GM12872 (cell line): Measurements from ENCODE around the gene PLXND1.

ENCODE experiments used
- TF ChIP-seq, protein P1 (sequence below): IDR thresholded peaks from 3 replicates; pipeline ENCODE4 v1.5.1; 2011; ENCODE audit warnings: low read depth, mild to moderate bottlenecking, low read length, moderate library complexity; ENCODE audit not compliant: insufficient read depth

The PLXND1 gene

DNA sequence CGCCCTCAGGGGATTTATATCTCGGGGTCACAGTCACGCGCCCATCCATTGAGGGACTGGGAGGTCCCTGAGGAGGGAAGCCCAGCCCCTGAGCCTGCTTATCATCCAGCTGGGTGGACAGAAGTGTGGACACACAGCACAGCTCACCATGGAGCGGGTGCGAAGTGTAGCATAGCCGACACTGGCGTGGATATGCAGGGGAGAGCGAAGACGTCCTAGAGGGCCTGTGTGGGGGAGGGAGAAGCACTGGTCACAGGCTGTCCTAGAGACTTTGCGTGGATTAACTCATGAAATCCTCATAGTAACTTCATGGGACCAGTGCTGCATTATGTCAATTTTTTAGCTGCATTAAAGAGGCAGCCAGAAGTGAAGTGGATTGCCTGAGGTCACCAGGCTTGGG lies 26.1 kb upstream of the PLXND1 start:
- TF ChIP-seq, protein P1, sequence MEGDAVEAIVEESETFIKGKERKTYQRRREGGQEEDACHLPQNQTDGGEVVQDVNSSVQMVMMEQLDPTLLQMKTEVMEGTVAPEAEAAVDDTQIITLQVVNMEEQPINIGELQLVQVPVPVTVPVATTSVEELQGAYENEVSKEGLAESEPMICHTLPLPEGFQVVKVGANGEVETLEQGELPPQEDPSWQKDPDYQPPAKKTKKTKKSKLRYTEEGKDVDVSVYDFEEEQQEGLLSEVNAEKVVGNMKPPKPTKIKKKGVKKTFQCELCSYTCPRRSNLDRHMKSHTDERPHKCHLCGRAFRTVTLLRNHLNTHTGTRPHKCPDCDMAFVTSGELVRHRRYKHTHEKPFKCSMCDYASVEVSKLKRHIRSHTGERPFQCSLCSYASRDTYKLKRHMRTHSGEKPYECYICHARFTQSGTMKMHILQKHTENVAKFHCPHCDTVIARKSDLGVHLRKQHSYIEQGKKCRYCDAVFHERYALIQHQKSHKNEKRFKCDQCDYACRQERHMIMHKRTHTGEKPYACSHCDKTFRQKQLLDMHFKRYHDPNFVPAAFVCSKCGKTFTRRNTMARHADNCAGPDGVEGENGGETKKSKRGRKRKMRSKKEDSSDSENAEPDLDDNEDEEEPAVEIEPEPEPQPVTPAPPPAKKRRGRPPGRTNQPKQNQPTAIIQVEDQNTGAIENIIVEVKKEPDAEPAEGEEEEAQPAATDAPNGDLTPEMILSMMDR, result no peak

DNA sequence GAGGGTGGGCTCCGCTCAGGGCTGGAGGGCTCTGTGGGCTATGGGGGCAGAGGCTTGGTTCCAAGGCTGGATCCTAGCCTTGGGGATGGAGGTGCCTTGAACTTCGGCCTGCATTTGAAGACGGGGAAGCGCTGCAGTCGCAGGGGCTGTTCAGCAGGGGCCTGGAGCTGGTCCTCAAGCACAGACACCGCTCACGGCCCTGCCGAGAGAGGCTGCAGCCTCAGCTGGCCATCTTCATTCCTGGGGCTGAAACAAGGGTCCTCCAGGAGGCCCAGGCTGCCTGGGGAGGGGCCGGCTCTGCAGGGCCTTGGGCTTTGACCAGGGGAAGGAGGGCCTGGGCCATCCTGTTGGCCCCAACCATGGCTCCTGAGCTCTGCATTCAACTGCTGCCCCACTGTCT lies 25.6 kb upstream of the PLXND1 start:
- TF ChIP-seq, protein P1, result no peak

DNA sequence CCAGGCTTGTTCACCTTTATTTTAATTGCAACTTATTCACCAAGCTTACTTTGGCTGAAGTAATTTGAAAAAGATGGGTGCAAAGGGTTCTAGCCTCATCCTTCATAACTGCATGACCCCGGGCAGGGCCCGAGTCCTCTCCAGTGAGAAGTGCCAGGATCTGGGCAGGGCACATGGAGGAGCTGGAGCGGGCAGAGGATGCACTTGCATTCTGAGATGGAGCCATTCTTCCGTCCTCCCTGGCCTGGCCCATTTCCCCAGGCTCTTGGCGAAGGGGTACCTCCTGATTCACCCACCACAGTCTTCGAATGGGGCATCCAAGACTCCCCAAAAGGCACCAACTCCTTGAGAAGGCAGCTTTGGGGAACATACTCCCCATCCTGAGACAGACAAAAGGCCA lies 22.5 kb upstream of the PLXND1 start:
- TF ChIP-seq, protein P1, result no peak

DNA sequence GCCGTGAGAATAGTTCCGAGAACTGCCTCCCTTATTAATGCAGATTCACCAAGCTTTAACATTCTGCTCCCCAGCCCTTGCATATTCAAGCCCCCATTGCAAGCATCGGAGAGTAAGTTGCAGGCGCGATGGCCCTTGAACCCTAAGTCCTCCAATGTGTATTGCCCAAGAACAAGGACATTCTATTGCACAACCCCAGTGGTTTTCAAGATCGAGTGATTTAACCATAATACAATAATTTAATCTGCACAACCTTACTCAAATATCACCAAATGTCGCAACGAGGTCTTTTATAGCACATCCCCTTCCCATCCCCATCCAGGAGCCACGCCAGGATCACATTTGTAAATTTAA lies 21.7 kb upstream of the PLXND1 start:
- TF ChIP-seq, protein P1, result no peak

DNA sequence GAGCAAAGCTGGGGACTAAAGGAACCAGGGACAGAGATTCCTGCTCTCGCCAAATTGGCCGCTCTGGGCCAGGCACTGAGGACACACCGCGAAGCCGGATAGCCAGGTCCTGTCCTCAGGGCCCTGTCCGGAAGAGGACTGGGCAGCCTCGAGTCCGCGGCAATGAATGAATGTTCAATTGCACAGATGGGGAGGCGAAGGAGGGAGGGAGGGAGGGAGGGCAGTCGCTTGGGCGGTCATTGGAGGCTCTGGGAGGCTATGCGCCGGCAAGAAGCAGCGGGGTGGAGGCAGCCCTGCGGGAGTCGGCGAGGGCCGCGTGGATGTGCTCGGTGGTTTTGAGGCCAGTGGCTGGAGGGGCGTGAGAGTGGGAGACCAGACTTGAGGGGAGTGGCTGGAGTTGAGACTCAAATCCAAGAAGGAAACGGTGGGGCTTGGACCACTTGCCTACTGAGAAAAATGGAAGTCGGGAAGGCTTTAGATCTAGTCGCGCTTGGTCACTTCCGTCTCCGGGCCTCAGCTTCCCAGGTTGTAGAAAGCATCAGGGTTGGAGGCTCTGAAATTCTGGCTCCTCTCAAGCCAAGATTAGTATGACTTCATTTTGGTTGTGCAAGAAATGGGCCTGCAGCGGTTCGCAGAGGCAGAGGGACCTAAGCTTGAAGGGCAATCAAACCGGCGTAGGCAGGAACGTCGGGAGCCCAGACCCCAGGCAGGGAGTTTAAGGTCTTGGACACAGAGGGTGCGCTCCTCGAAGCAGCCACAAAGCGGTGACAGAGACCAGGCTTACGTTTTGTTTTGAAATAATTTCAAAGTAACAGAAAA lies 21.1 kb upstream of the PLXND1 start:
- TF ChIP-seq, protein P1, result peak; percentile 96

DNA sequence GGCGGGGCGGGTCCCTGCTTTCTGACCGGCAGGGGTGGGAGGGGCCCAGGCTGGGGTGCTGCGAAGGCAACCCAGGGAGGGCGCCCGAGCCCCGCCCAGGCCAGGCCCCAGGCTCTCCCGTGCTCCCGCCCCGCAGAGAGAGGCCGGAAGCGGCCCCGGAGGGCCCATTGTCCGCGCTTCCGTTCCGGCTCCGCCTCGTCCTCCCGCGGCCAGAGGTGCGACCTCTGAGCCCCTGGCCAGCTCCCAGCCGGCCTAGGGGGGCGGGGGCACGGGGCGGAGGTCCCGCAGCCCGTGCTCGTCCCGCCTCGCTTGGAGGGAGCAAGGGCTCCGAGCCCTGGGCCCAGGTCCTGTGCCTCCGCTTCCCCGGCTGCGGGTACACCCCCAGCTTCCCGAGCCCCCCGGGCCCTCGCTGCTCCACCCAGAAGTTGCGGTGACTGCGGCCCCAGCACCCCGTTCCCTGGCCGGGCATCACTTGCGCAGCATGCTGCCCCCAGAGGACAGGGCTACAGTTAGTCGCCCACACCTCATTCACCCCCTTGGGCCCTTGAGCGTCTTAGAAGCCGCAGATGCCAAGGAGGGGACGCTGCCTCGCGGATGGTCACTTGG lies 20.4 kb upstream of the PLXND1 start:
- TF ChIP-seq, protein P1, result 0 out of 3 replicates have a peak, but pooled peaks have one; percentile 5

DNA sequence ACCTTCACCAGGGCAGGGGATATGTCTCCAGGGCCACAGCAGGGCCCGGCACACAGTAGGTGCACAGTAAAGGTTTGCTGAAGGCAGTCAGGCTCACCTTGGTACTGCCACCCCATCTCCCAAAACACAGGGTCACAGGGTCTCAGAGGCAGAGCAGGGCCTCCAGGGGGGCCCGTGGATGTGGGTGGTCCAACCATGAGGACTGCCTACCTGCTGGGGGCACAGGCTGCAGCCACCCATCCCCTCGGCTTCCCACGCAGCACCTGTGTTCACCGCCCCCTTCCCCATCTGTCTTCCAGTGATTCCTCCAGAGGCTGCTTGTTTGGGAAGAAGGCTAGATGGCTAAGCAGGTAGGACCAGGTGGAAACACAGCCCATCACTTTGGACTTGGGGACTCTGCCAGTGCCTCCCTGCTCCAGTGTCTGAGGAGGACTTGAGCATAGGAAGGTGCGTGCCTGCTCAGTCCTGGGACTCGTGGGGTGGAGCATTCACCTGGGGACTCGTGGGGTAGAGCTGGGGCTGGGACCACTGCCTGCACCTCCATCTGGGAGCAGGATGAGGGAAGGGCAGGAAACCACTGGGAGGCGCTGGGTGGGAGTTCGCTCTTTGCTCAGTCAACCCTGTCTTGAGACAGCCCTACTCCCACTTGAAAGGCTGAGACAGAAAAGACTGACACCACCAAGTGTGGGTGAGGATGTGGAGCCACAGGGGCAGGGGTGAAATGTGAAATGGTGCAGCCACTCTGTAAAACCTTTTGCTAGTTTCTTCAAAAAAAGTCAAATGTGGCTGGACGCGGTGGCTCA lies 18.8 kb upstream of the PLXND1 start:
- TF ChIP-seq, protein P1, result no peak
